Muscle layer of duodenum (tissue), 2 donors: ENCODE measurements around the gene GPRC5C.

Experiments used
- H3K27ac ChIP-seq: one replicate; pipeline ENCODE4 v1.7.0; 2013; ENCODE audit warnings: mild to moderate bottlenecking, low read length
- H3K27me3 ChIP-seq: one replicate; pipeline ENCODE4 v1.7.0; 2013; ENCODE audit warnings: low read depth, mild to moderate bottlenecking, control low read depth, low read length
- H3K36me3 ChIP-seq, 2 donors: one replicate each; pipeline ENCODE4 v1.7.0; 2013; ENCODE audit warnings: low read length in 2 of 2, control low read depth in 1 of 2, mild to moderate bottlenecking in 1 of 2; ENCODE audit not compliant: insufficient read depth in 2 of 2, control insufficient read depth in 1 of 2
- H3K4me1 ChIP-seq, 2 donors: one replicate each; pipeline ENCODE4 v1.7.0; 2013; ENCODE audit warnings: low read length in 2 of 2, mild to moderate bottlenecking in 2 of 2, control low read depth in 1 of 2, moderate library complexity in 1 of 2; ENCODE audit not compliant: insufficient read depth in 2 of 2, control insufficient read depth in 1 of 2
- H3K4me3 ChIP-seq, 2 donors: one replicate each; pipeline ENCODE4 v1.7.0; 2013; ENCODE audit warnings: low read length in 2 of 2, low read depth in 1 of 2, mild to moderate bottlenecking in 1 of 2
- H3K9me3 ChIP-seq, 2 donors: one replicate each; pipeline ENCODE4 v1.7.0; 2013; ENCODE audit warnings: low read length in 2 of 2, control low read depth in 1 of 2, mild to moderate bottlenecking in 1 of 2; ENCODE audit not compliant: control insufficient read depth in 1 of 2
- donor health status: healthy.

GPRC5C gene, protein sequence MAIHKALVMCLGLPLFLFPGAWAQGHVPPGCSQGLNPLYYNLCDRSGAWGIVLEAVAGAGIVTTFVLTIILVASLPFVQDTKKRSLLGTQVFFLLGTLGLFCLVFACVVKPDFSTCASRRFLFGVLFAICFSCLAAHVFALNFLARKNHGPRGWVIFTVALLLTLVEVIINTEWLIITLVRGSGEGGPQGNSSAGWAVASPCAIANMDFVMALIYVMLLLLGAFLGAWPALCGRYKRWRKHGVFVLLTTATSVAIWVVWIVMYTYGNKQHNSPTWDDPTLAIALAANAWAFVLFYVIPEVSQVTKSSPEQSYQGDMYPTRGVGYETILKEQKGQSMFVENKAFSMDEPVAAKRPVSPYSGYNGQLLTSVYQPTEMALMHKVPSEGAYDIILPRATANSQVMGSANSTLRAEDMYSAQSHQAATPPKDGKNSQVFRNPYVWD

DNA sequence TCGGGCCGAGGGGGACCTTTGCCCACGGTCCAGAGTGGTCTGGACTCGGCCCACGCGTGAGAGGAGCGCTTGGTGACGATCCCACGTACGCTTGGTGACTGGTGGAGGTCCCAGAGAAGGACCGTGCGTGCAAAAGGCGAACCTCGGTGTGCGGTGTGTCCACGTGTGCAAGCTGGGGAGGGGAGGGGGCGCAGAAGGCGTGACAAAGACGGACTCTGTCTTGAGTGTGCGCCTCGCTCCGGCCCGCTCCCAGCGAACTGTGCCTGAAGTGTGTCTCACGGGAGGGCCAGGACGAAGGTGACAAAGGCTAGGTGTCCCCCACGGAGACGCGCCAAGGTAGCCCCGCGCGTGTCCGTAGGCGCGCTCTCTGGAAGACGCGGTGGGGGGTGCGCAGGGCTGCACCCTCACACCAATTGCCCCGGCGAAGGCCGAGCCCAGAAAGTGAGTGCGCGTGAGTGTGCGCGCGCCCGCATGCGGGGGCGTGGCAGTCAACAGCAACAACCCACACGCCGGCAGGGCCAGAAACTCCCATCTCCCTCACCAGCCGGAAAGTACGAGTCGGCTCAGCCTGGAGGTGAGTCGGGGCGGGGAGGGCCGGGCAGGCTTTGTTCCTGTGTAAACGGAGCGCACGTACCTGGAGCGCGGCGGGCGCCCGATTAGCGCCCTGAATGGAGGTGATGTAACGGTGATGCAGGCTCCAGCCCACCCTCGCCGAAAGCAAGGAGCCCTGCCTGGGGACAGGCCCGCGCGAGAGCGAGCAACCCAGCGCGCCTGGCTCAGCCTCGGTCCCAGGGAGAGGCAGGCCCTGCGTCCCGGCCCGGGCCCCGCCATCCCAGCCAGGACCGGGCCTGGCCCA lies at the start of gene GPRC5C:
Gene GPRC5C (plus strand): TSS at position 521 of the 856 bp plus-strand sequence. CDS start 7,689 bp downstream, outside the sequence.
- H3K36me3 ChIP-seq, result no peaks in the 10 kb centered on the region
- peaks cover 0 to 27% of the 10 kb centered on the region in 2 donors for H3K4me1 ChIP-seq
- peaks cover 10% of the 10 kb centered on the region for H3K27me3 ChIP-seq
- peak within 1 kb of the TSS; percentile 69 to 86 for H3K4me3 ChIP-seq
- peak within 1 kb of the TSS; percentile 77 for H3K27ac ChIP-seq
- H3K9me3 ChIP-seq, result peaks cover 0 to under 1% of the 10 kb centered on the region in 2 donors

DNA sequence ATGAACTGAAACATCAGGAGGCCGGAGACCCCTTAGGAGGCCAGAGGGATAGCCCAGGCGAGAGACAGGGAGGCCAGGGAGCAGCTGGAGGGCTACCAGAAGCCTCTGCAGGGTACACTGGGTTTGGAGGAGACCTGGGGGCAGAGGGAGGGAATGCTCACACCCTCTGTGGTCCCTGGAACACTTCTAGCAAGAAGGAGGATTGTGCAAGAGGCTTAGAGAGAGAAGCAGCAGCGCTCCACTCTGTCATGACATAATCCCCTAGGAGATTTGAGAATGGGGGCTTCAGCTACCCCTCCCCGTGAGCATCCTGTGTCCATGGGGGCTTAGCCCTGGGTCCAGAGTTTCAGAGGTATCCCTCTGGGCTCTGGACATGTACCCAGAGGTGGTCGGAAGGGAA lies 48.7 kb upstream of the GPRC5C start:
- no peaks in the 10 kb centered on the region for H3K36me3 ChIP-seq
- H3K27me3 ChIP-seq, result no peaks in the 10 kb centered on the region
- H3K27ac ChIP-seq, result no peak overlapping the region
- no peaks in the 10 kb centered on the region for H3K9me3 ChIP-seq
- H3K4me1 ChIP-seq, result peaks cover 8 to 14% of the 10 kb centered on the region in 2 donors
- H3K4me3 ChIP-seq, result no peak overlapping the region

DNA sequence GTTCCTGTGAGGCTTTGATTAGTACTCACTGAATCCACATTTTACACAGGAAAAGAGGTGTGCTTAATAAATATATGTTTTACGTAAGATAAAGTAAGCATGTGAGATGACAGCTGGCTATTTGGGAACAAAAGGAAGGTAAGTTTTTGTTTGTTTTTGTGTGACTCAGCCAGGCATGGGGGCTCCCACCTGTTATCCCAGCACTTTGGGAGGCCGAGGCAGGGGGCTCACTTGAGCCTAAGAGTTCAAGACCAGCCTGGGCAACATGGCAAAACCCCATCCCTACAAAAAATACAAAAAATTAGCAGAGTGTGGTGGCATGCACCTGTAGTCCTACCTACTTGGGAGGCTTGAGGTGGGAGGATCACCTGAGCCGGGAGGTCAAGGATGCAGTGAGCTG lies 46.7 kb upstream of the GPRC5C start:
- no peak overlapping the region for H3K4me3 ChIP-seq
- H3K4me1 ChIP-seq, result peaks cover 2 to 3% of the 10 kb centered on the region in 2 donors
- H3K27me3 ChIP-seq, result no peaks in the 10 kb centered on the region
- no peaks in the 10 kb centered on the region for H3K36me3 ChIP-seq
- no peak overlapping the region for H3K27ac ChIP-seq
- H3K9me3 ChIP-seq, result no peaks in the 10 kb centered on the region

DNA sequence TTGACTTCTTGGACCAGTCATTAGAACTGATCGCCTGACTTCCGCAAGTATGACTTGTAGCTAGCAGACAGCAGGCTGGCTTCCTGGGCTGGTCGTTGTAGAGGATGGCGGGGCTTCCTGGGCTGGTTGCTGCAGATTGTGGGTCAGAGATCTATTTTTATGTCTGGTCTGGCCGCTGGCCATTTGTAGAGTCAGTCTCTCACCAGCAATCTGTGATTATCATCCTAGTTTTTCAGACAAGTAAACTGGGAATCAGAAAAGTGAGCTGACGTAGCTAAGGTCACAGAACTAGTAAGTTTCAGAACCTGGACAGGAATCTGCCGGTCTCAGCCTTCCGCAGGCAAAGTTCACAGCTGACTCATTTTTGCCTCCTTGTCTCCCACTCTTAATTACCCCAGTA lies 45.5 kb upstream of the GPRC5C start:
- H3K27me3 ChIP-seq, result no peaks in the 10 kb centered on the region
- H3K36me3 ChIP-seq, result no peaks in the 10 kb centered on the region
- H3K27ac ChIP-seq, result peak overlapping the region; percentile 26
- H3K4me1 ChIP-seq, result no peaks in the 10 kb centered on the region
- H3K9me3 ChIP-seq, result no peaks in the 10 kb centered on the region
- H3K4me3 ChIP-seq, result no peak overlapping the region

DNA sequence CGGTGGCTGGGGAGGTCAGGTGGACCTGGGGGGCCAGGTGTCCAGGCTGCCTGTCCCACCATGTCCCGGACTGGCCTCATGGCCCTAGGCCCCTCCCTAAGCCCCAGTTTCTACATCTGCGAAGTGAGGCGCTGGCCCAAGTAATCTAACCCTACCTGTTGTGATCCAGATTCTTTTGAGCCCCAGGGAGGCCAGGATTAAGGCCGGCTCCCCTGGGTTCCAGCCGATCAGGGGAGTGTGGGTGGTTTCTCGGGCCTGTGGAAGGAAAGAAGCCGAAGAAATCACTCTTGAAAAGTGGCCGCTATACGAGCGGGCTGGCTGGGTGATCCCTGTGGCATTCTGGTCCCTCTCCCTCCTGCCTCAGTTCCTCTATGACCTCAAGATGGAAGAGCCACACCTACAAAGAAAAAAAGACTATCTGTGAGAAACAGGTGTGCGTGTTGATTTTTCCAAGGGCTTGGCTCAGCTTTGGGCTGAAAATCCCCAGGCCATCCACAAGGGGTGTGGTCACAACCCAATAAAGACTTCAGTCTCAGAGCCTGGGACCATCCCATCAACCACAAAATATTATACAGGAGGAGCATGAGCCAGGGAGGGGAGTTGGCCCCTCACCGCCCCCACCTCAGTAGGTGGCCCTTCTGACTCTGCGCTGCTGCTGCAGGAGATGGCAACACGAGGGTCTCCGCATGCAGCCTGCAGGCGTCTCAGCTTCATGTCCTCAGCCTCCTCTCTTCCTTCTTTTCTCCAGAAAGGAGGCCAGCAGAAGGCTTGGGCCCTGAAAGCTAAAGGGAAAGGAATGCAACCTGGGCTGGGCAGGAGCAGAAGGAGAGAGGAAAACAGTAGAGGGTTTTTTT lies 44.3 kb upstream of the GPRC5C start:
- no peaks in the 10 kb centered on the region for H3K4me1 ChIP-seq
- H3K36me3 ChIP-seq, result no peaks in the 10 kb centered on the region
- H3K27me3 ChIP-seq, result no peaks in the 10 kb centered on the region
- no peaks in the 10 kb centered on the region for H3K9me3 ChIP-seq
- no peak overlapping the region for H3K4me3 ChIP-seq
- H3K27ac ChIP-seq, result no peak overlapping the region

DNA sequence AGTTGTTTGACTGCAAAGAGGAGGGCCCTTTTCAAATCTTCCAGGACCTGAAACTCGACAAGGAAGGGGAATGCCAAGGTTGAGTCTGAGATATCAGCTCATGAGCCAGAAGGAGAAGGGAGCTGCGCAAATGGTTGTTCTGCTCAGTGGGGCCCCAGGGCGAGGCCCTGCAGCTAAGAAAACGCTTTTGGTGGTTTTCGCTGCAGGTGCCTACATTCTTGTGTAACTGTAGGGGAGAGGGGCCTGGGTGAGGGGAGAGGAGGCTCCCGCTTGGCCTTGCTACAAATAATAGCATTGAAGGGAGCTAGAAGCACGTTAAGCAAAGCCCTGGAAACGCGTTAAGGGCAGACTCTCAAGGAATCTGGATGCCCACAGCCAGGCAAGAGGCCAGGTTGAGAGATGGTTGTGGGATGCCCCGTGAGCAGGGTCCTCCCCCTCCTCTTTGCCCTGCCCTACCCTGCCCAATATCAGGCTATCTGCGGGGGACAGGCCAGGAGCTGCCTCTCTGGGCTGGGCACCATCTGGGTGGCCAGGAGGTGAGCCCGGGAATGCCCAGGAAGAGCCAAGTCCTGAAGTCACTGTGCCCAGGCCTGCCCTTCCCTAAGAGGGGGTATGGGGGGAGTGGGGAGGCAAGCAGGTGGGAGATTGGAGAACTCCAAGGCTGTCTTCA lies 42.7 kb upstream of the GPRC5C start:
- Histone ChIP-seq H3K36me3 (no peaks in the 10 kb centered on the region), H3K4me1 (no peaks in the 10 kb centered on the region), H3K4me3 (no peak overlapping the region), H3K27ac (no peak overlapping the region), H3K27me3 (no peaks in the 10 kb centered on the region), H3K9me3 (no peaks in the 10 kb centered on the region)

DNA sequence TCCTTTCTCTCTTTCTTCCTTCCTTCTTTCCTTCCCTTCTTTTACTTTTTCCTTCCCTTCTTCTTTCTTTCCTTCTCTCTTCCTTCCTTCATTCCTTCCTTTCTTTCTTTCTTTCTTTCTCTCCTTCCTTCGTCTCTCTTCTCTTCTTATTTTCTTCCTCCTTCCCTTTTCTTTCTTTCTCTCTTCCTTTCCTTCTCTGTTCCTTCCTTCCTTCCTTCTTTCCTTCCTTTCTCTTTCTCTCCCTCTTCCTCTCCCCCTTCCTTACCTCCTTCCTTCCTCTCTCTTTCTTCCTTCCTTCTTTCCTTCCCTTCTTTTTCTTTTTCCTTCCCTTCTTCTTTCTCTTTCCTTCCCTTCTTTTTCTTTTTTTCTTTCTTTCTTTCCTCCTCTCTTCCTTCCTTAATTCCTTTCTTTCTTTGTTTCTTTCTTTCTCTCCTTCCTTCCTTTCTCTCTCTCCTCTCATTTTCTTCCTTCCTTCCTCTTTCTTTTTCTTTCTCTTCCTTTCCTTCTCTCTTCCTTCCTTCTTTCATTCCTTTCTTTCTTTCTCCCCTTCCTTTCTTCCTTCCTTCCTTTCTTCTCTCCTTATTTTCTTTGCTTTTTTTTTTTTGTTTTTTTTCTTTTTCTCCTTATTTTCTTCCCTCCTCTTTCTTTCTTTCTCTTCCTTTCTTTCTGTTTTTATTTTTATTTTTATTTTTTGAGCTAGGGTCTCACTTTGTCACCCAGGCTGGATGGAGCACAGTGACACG lies 41.8 kb upstream of the GPRC5C start:
- no peak overlapping the region for H3K27ac ChIP-seq
- H3K4me1 ChIP-seq, result no peaks in the 10 kb centered on the region
- H3K4me3 ChIP-seq, result no peak overlapping the region

DNA sequence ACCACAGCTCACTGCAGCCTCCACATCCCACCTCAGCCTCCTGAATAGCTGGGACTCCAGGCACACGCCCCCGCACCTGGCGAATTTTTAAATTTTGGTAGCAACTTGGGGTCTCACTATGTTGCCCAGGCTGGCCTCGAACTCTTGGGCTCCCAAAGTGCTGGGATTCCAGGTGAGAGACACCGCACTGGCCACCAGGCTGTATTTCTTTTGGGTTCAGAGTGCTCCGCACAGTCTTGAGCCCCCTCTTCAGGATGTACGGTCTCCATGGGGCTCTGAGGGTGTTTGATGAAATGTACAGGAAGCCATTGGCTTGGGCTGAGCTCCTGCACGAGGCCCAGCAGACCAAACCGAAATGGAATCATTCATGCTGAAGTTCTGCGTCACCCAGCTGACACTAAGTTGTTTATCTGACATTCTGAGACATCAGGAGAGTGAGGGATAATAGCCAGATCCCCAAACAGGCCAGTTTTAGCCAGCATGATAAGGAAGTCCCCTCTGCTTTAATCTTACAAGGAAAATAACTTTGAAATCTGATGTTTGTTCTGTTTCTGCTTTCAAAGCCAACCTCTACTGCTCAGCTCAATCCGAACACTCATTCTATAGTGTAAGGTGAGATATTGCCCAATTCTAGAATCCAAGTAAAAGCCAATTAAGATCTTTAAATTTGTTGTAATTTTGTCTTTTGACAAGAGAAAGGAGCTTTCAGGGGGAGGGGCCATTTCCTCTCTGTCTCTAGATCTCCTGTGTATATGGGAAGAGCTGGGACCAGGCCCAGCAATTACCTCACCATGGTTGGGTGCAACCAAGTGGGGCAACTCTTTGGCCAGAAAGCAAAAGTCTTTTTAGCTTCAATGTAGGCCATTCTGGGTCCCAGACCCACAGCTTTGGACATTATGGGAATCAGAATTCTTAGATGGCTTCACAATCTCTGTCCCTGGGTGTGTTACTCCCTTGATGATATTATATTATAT lies 40.9 kb upstream of the GPRC5C start:
- no peak overlapping the region for H3K4me3 ChIP-seq
- no peak overlapping the region for H3K27ac ChIP-seq
- no peaks in the 10 kb centered on the region for H3K36me3 ChIP-seq
- no peaks in the 10 kb centered on the region for H3K9me3 ChIP-seq
- H3K4me1 ChIP-seq, result no peaks in the 10 kb centered on the region
- no peaks in the 10 kb centered on the region for H3K27me3 ChIP-seq

More for the DNA sequence above, 41.8 kb upstream of the GPRC5C start:
- Histone ChIP-seq H3K36me3 (no peaks in the 10 kb centered on the region), H3K9me3 (no peaks in the 10 kb centered on the region), H3K27me3 (no peaks in the 10 kb centered on the region)

DNA sequence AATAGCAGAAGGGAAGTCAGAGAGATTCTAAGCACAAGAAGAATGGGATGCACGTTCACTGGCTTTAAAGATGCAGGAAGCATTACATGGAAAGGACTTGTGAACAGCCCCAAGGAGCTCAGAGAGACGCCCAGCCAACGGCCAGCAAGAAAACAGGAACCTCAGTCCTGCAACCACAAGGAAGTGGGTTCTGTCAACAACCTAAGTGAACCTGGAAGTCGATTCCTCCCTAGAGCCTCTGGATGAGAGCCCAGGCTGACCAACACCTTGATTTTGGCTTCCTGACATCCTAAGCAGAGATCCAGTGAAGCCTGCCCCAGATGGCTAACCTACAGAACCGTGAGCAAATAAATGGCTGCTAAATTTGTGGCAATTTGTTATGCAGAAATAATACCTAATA lies 40.1 kb upstream of the GPRC5C start:
- H3K27me3 ChIP-seq, result no peaks in the 10 kb centered on the region
- H3K27ac ChIP-seq, result no peak overlapping the region
- H3K4me3 ChIP-seq, result no peak overlapping the region
- H3K36me3 ChIP-seq, result no peaks in the 10 kb centered on the region
- H3K4me1 ChIP-seq, result no peaks in the 10 kb centered on the region
- H3K9me3 ChIP-seq, result no peaks in the 10 kb centered on the region
